Stimulated activated CD4-positive, alpha-beta T cell treated with anti-CD3 and anti-CD28 coated beads, Interleukin-12 subunit alpha, Interleukin-12 subunit beta, amount 100 ng/mL, for 24 hours (primary cell): Measurements from ENCODE around the gene PTPRN2.

ENCODE experiments used
- DNase-seq, 2 experiments: peaks; one replicate each; pipeline ENCODE4 v3.0.0-alpha.2; 2020; ENCODE audit warnings: low read depth in 2 of 2

Gene PTPRN2

DNA sequence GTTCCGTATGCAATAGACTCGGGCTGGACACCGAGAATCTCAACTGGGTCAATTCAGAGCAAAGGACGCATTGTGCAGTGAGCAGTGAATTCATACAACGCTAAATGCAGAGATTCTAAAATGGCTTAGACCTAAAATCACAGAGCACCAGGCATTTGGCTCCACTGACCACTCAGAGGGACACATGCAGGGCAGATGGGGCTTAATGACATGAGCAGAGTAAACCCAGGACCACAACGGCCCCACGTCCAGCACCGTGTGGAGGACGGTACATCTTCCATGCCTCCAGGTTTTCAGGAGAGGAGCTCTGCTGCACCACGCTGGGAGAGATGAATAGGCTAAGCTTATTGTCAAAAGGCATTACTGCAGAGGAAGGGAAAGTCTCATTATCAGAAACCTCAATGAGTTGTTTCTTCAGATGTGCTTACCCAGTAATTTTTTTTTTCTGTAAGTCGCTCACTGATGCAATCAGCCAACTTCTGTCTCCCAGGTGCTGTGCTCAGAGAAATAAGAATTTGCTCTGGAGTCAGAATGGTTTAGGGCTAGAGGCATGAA, 555.0 kb downstream of the PTPRN2 start:
- no peak for DNase-seq

DNA sequence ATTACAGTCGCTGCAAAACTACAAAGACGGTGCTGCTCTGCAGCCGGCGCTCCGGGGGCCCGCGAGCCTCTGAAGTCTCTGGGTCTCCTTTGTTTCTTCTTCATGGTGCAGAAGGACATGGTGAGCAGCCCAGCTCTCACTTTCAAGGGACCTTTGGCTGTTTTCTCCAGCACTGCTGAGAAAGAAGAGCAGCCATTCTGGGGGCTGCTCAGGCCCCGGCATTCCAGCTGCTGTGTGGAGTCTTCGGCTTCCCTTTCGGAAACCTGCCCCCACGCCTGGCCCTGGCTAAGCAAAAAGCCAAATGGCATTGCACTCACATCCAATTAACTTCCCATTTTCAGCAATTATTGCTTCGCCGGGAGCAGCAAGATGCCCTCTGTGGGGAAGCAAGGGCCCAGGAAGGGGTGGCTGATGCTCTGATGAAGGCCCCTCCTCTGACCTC, 555.7 kb downstream of the PTPRN2 start:
- DNase-seq = no peak

DNA sequence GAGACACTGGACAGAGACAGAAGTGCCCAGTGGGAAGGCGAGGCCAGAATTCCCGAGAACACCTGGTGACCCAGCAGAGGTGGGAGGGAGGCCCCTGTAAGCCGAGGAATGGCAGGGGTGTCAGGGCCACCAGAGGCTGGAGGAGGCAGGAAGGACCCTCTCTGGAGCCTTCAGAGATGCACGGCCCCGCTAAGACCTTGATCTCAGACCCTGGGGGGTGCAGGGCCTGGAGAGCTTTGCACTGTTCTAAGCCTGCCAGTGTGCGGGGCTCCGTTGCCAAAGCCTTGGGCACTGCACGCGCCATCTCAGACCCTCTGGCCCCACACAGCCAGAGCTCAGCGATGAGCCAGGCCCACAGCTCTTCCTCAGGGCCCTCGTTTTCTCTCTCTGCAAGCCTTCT, 557.1 kb downstream of the PTPRN2 start:
- no peak for DNase-seq

DNA sequence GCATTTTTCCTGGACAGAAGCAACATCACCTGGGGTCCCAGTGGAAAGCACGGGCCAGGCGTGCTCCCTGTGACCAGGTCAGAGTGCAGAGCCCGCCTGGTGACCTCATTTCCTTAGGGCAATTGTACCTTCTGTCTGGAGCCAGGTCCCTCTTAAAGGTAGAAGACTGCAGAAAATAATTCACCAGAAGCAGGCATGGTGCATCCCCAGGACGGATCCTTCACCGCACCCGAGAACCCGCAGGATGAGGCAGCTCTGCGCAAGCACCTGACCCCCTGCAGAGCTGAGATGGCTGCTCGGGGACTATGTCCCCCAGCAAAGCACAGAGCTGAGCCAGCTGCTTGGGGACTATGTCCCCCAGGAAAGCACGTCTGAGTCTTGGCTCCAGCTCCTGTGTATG, 557.6 kb downstream of the PTPRN2 start:
- DNase-seq = no peak

DNA sequence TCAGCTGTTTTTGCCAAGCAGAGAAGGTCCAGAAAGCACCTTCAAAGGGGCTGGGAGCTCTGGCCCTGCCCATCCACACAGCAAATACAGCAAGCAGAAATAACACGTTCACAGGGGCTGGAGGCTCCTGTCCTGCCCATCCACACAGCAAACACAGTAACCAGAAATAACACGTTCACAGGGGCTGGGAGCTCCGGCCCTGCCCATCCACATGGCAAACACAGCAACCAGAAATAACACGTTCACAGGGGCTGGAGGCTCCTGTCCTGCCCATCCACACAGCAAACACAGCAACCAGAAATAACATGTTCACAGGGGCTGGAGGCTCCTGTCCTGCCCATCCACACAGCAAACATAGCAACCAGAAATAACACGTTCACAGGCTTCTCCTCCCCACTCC, 558.1 kb downstream of the PTPRN2 start:
- no peak for DNase-seq

DNA sequence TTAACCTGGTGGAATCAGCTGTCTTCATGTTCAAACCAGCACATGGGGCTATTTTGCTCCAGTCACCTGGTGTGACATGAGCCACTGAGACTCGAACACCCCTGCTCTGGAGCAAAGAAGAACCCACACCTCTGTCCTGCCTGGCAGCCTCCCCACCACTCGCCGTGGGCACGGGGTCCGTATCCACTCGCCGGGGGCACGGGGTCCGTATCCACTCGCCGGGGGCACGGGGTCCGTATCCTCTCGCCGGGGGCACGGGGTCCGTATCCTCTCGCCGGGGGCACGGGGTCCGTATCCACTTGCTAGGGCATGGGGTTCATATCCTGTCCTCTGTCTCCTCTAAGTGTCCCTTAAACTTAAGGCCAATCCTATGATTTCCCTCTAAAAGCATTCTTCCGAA, 558.7 kb downstream of the PTPRN2 start:
- DNase-seq = no peak

DNA sequence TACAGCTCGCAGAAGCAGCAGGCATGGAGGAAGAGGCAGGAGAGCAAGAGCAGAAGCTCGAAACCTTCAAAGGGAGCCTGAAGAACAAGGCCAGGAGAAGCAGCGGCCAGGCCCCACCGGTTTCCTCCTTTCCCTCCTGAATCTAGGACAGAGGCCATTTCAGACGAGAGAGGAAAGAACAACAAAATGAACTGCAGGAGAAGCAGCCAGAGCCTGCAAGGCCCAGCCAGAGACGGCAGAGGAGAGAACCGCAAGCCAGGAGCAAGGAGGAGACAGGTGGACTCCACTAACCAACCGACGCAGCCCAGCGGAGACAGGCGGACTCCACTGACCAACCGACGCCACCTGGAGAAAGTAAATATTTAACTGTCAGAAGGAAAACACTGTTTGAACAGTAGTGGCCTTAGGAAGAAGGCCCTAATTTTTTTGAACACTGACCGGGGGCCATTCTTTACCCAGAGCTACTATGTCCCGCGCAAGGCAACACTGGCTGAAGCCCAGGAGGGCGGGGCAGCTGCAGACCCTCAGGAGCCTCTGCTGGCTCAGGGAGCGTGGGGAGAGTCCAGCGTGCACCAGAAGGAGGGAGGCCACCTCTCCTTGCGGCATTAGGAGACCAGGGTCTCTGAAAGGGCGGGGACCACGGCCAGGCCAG, 559.2 kb downstream of the PTPRN2 start:
- DNase-seq = no peak

DNA sequence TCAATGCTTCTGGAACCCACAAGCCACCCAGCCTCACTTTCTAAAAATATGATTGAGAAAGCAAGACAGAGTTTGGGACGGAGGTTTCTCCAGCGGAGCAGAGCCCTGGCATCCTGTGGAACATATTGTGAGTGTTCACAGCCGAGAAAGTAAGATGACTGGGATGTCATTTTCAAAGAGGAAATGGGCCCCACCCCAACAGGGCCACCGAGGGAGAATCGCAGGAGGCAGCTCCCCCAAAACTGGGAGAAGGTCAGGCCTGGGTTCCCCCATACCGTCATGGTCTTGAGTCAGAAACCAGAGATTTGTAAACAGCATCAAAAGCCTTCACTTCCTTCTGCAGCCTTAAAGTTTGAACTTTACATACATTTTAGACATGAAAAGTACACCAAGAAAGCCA, 560.0 kb downstream of the PTPRN2 start:
- DNase-seq = no peak

DNA sequence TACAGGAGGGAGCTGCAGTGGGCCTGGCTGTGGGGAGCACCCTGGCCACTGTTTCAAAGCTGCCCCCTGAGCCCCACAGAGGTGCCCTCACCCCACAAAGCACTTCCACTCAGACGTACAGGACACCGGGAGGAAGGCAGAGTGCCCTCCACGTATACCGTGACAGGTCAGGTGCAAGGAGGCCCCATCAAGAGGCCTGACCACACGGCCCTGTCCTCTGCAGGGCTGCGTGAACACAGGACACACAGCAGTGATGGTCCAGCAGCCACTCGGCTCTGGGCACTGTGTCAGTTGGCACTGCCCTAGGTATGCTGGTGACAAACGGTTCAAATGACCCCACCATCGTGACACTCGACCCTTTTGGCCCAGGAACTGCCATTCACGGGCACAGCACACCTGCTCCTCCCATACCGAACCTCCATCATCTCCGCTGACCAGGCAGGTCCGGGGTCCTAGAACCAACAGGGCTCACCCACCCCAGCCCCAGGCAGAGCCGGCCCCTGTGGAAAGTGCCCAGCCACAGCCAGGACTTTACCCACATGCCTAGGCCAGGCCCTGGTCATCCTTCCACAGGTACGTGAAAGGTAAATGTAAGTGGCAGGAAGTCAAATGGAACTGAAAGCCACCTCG, 560.9 kb downstream of the PTPRN2 start:
- DNase-seq = no peak

DNA sequence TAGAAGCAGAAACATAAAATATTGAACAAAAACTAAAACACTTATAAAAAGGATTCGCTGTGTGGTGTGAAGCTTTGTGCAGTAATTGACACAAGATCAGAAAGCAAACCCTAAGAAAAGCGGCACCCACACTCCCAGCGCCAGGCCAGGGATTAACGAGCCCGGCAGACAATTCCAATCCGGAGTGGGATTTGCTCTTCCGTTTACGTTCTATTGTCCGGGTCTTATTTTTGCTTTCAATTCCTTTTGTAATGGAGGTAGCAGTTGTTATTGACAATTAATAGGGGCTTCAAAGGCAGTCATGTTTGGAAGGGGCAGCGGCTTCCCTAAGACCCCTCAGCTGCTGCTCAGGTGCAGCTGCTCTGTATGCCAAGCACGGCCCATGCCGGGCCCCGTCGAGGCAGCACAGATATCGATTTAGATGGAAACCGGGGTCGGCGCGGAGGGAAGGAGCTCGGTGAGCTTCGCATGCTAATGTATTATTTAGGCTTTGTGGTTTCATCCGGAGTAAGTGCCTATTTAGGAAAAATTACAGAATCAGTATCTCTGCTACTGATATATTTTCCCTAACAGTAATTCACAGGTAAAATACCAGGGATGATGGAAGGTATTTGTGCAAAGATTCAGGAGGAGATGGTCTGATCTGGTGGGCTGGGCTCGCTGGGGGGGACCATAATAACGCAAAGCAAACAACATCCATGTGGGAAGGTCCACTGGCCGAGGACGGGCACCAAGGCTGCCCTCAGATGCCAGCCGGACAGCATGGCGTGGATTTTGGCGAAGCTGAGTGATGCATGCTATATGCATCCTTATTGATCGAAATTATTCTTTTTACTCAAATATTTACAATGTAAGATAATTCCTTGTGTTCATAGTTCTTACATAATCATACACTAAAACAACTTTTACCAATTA, 561.7 kb downstream of the PTPRN2 start:
- no peak for DNase-seq

DNA sequence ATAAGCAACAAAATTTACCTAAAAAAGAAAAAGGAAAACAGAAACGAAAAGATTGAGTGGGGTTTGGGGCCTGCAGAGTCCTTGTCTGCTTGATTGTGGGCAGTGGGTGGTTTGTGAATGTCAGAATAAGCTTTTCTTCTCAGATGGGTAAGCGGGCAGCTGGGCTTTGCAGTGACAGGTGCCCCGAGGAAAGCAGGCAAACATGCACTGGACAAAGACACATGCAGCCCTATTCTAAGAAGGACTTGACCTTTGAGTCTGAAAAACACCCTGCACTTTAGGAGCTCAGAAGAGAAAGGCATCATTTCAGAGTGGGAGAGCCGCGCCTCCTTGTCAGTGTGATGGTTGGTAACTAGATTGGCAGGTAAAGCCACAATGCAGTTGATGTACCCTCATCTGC, 562.7 kb downstream of the PTPRN2 start:
- DNase-seq = no peak

DNA sequence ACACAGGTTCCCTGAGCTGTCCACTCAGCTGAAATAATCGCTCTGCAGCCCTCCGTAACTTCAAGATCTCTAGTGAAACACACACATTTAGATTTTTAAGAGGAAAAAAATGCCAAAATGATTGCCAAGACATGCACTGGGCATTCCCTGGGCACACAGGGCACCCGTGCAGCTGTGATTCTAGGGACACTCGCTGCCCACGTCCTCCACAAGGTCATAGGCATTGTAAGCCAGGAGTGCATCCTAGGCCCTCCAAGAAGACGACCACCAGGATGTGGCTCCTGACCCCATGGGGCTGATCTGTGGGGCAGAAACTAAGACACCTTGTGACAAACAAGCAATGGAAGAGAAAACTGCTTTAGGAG, 563.3 kb downstream of the PTPRN2 start:
- no peak for DNase-seq

DNA sequence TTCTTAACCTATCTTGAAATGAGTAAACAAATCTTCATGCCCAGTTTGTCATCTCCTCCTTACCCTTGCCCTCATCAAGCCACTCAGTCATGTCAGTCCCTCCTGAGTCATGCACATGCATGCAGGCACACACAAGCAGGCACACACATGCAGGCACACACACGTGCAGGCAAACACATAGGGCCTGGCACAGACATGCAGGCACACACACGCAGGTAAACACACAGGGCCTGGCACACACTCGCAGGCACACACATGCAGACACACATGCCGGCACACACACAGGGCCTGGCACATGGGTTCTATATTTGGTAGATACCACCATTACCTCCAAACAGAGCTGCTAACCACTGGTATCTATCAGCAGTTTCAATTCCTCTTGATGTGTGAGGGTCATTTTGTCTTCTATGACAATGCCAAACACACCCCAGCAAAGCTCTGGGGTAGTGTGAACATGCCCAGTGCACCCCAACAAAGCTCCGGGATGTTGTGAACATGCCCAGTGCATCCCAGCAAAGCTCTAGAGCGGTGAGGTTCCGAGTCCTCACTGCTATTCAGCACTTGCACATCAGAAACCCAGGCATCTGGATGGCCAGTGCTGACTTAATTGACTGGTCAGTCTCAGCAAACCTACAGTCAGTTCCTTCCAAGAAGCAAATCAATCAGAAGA, 563.8 kb downstream of the PTPRN2 start:
- no peak for DNase-seq

DNA sequence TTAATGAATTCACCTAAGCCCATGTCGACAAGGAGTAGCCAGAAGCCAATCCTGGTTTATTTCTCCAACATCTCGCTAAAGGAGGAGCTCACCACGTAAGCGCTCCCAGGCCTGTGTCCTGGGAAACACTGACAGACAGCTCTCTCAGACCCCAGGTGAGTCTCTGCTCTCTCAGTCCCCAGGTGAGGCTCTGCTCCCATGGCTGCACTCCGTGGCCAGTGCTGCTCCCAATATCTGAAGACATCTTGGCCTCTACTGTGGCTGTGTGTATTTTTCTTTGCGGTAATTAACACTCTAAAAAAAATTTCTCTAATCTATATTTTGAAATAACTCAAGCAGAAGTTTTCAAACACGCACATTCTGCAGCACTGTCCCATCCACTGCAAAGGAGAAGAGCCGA, 564.5 kb downstream of the PTPRN2 start:
- DNase-seq = no peak

DNA sequence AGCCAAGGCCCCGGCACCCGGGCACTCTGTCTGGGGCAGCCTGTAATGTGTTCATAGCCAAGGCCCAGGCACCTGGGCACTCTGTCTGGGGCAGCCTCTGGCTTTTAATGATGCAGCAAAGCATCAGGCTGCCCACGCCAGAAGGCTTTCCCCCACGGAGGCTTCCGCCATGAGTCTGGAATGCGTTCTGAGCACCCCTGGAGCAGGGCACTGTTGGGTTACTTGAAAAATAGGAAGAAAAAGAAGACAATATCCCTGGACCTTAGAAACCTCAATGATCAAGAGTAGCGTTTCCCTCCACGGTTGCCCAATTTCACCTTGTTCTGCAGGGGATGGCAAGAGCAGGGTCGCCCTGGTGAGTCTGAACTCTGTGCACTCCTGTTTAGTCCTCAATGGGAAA, 565.0 kb downstream of the PTPRN2 start:
- DNase-seq = no peak

DNA sequence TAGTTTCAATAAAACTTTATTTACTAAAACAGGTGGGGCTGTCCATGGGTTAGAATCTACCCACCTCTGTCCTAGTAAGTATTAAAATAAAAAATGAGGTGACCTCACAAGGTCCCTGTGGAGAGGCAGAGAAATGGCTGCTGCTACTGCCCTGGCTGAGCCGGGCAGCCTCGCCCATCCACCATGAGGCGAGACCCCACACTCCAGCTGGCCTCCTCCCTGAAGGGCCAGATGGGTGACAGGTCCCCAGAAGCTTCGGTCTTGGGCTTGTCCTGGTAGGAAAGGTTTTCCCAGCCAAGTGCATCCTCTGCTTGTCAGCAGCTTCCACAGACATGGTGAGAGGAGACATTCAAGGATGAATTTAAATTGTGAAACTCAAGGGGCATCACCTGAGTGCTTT, 565.8 kb downstream of the PTPRN2 start:
- no peak for DNase-seq

DNA sequence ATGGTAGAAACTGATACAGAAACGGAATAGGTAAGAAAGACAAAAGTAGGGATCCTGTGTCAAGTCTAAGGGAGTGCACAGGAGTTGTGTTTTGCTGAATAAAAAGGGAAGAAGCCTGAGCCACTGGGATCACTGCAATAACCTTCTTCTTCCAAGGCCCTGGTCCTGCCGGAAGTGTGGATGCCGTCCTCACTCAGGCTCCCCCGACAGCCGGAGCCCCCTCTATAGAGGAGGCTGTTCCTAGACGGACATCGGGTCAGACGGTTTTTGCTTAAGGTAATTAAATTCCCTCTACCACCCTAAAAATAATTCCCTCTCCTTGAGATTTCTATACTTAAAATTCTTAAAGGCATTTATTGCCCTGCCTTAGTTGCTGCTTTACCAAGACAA, 566.9 kb downstream of the PTPRN2 start:
- DNase-seq = no peak

DNA sequence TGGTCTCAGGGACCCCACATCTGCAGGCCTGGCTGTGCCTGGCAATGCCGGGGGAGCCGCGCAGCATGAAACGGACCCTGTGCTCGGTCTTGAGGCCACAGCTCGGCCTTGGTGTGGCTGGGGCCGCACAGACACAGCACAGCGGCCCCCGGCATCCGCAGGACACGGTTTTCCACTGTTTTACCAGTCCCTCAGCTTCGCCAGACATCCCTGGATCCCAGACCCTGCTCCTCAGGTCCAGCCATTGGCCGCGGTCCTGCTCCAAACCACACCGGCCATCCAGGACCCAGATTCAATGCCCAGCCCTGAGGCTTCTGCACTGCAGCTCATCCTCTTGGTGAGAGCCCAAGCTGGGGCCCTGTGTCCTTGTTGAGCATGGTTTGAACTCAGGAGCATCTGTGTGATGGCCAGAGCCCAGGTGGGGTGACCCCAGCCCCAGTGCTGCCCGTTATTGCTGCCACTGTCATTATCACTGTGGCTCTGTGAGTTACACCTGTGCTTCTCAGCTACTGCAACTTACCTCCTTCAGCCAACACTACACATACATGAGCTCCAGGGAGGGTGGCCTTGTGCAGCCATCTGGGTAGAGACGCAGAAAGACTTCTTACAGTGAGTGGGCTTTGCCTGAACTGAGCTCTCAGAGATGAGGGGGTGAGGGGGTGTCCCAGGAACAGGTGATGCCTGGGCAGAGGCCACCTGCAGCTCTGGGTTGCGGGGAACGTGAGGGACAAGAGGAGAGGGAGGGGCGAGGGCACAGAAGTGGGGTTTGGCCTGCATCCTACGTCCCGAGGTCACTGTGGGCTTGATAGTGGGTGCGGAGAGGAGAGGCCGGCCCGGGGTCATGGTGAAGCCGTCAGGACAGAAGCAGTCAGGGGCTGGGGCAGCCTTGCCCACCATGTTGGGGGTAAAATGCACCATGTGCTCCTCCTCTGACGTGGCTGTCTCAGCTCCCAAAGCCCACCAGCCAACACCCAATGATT, 567.6 kb downstream of the PTPRN2 start:
- DNase-seq = no peak

DNA sequence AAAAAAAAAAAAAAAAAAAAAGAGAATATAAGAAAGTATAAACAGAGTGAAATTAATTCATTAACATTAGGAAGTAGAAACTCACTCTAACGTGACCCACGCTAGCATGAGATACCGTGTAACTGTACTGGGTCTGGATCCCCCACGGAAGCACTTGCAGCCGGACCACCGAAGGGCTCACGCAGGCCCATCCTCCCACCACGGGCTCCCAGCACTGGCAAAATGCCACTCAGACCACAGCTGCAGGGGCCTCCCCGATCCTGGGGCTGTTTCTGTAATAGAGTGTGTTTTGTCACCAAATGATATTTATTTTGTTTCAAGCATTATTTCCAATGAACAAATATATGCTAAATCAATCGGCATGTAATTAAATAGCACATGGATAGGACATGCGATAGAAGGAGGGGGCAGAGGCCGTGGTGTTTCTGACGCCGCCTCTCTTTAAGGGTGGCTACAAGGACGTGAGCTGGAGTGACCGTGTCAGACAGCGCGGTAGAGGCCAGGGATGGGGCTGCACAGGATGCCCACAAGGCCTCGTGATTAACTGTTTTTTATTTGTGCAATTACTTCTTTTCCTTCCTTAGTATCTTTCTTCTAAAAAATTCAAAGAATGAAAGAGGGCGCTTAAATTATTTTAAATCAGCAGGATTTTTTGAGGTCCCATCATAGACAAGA, 568.5 kb downstream of the PTPRN2 start:
- no peak for DNase-seq

DNA sequence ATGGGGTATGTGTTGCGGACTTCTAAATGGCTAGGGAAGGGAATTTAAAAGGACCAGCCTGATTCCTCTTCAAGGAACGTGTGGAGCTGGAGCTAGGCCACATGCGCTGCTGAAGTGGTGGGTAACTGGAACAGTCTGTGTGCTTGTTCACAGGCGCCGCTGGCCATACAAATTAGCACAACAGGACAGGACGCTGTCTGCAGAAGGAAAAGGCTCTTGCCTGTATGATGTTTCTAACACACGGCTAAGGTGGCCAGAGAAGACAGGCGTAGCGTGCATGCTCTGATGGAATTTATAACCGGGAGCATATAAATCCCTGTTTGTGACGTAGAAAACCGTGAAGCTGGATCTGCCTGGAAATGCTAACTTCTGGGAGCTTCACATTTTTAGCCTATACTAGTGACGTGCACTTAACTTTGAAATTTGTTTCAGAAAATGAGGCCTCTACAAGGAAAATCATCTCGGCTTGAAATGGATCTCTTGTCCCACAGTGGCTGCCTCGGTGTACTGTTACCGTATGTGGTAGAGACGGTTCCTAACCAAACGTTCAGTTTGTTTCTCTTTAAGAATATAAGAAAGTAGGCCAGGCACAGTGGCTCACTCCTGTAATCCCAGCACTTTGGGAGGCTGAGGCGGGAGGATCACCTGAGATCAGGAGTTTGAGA, 569.4 kb downstream of the PTPRN2 start:
- no peak for DNase-seq
